HG02623 (cell line): ENCODE measurements around the gene TMEM115.

Source experiments
- ATAC-seq: cut with Tn5 transposase; IDR thresholded peaks from one replicate; pipeline ENCODE4 v1.9.1; 2021; ENCODE audit warnings: moderate library complexity; ENCODE audit not compliant: unreplicated experiment

TMEM115 gene

DNA sequence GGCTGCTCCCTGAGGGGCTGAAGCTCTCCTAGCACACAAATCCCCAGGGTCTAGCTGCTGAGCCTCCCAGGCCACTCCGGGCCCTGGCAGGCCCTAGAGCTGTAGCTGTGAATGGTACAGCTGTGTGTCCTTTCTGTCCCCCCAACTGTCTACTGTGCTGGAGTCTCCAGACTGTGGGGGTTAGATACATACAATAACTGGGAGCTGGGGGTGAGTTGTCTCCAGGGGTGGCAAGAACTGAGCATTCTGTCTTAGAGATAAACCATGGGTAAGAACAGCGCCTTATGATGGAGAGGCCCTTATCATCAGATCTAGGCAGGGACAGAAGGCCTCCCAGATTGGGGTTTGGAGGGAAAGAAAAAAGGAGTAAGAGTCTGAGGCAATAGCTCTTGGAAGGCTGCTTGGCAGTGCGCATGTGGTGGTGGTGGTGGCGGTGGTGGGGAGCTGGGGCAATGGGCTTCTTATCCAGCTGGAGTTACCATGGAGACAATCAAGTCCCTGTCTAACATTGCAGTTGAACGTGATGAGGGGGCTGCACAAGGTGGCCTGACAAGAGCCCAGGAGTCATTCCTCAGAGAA is 5.0 kb downstream of the TMEM115 start:
- no peak for ATAC-seq

DNA sequence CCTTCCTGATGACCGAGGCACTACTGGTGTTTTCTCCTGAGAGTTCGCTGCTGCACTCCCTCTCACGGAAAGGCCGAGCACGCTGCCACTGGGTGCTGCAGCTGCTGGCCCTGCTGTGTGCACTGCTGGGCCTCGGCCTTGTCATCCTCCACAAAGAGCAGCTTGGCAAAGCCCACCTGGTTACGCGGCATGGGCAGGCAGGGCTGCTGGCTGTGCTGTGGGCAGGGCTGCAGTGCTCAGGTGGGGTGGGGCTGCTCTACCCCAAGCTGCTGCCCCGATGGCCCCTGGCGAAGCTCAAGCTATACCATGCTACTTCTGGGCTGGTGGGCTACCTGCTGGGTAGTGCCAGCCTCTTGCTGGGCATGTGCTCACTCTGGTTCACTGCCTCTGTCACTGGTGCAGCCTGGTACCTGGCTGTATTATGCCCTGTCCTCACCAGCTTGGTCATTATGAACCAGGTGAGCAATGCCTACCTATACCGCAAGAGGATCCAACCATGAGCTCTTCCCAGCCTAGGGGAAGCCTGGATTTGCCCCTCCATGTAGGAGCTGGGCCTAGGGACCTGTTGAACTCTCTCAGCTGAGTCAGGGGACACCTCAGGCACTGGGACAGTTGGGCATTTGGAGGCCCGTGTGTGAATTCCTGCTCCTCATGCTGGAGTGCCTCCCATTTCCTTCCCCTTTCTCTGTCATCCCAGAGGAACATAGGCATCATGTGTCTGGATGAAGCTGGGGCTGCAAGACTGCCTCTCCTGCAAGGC is 5.9 kb downstream of the TMEM115 start:
- no peak for ATAC-seq

DNA sequence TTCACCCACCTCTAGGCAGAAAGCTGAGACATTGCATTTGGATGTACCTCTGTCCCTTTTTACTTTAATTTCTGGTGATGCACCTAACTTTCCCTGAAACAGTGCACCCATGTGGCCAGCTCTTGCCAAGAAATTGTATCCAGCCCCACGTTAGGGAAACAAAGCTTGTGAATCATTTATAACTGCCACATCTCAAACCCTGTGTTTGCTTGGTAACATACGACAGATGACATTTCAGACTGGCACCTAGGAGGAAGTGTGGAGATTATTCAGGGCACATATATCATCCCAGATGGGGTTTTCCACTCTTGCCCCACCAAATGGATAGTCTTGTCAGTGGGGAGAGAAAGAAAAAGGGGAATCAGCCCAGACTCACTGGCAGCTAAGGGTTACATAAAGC is 6.5 kb downstream of the TMEM115 start:
- ATAC-seq, result no peak

DNA sequence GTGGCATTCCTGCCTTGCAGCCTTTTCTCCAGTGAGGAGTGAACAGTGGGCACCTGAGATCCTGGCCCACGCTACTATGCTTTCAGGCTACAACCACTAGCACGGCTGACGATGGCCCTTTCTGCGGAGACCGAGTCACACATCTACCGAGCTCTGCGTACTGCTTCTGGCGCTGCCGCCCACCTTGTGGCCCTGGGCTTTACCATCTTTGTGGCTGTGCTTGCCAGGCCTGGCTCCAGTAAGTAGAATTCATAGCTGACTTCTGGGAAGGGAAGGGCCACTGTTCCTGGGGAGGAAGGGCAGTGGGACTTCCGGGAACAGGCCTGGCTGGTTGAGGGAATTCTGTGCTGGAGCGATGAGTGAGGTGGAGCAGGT is 8.0 kb downstream of the TMEM115 start:
- no peak for ATAC-seq

DNA sequence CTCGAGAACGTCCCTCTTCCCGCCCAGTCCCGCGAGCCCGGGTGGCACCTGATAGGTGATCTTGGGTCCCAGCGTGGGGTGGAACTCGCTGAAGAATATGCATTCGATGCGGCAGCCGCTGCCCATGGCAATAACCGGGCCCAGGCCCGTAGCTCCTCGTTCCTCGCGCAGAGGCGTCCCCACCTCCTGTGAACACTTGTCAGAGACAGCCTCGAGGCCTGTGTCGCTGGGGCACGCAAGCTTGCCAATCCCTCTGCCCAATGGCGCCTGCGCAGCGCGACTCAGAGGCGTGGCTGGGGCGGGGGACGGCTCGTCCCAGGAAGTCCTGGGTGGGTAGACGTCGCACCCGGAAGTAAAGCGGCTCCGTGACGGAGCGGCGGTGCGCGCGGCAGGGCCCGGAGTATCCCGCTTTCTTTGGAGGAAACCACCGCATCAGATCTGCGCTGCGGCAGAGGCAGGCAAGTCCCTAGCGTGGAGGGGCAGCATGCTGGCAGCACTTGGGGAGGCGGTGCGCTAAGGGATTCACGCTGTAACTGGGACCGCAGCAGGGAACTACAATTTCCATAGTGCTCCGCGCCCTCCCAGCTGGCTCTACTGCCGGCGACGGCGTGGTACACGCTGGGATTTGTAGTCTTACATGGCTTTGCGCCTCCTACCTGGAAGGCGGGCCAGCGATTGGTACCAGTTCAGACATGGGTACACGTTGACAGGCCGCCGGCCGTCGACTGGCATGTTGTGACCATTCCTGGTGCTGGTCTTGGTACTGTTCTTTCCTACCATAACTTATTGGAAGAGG is 8.6 kb downstream of the TMEM115 start, which contains the start of the genes CYB561D2 and NPRL2:
TSS of gene CYB561D2 (plus strand) at position 336 of the 796 bp plus-strand sequence. CDS start 572 bp downstream, outside the sequence.
TSS of gene NPRL2 (minus strand) at position 249 of the 796 bp plus-strand sequence. CDS start at position 126, 123 bp downstream.
- ATAC-seq, result peak; percentile 90

DNA sequence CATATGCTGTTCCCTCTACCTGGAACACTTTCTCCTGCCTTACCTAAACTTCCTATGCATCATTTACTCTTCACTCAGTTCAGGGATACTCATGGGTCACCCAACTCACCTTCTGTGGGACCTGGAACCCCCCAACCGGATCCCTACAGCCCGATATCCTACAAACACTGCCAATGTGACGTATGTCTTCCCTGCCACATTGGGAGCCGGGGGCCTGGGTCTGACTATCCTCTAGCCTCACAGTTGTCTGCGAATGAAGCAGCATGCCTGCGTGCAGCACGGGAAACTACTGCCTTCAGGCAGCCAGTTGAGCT is 9.2 kb downstream of the TMEM115 start:
- no peak for ATAC-seq

DNA sequence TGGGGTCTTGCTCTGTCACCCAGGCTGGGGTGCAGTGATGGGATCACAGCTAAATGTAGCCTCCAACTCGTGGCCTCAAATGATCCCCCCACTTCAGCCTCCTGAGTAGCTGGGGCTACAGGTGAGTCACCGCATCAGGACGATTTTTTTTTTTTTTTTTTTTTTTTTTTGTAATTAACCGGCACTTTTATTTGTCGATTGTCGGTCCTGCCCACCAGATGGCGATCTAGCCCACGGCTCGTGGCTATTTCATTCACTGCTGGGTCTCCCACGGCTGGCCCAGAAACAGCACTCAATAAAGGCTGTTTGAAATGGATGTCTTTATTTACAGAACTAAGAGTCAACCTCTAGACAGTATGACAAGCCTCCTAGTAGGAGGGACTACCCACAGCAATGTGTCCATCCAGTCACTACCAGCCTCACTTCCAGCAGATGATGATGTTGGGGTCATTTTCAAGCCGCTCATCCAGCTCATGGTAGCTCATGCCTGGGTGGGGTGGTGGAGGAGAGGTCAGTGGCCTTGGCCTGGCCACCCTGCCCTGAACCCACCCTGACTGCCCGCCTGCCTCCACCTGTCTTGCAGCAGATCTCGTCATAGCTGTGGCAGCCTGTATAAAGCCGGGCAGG is 12.0 kb downstream of the TMEM115 start:
- ATAC-seq, result no peak

DNA sequence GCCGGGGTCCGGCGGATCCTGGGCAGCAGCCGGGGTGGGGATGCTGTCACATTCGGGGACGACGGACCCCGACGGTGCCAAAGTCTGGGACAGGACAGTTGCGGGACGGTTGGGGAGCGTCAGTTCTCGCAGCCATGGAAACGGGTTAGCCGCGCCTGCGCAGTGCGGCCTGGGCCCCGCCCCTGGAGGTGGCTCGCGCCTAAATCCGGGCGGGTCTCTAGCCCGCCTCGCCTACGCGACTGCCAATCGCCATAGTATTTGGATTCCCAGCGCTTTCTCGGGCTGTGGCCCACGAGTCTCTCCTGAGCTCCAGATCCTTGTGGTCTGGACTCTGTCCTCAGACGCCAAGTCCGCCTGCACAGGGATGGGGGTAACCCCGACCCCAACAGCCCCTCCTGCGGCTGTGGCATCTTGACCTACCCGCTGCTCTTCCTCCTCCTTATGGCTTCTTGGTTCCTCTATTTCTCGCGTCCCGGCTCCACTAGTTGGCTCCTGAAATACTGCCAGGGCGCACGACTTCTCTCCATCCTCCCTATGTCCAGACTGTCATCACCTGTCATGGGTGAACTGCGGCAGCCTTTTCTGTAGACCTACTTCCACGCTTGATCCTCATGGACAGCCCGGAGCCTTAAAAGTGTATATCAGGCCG is 13.6 kb downstream of the TMEM115 start, which contains the start of gene ZMYND10:
TSS of gene ZMYND10 (minus strand) at position 147 of the 649 bp plus-strand sequence. CDS start 153 bp downstream, outside the sequence.
- no peak for ATAC-seq

DNA sequence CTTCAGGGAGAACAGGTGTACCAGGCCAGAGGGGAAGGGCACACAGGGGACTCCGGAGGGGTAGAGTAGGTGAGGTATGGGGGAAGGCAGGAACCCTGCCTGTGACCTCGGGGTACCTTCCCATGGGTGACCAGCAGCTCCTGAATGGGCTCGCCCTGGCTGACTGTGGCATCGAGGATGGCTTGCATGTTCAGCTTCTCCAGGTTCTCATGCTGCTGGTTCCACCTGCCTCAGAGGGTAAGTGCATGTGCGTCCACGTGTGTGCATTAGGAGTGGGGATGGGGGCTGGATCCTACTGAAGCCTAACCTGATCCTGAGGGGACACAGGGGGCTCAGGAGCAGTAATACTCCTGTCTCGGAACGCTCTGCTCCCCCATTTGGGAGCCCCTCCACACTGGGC is 14.3 kb downstream of the TMEM115 start:
- ATAC-seq, result no peak

DNA sequence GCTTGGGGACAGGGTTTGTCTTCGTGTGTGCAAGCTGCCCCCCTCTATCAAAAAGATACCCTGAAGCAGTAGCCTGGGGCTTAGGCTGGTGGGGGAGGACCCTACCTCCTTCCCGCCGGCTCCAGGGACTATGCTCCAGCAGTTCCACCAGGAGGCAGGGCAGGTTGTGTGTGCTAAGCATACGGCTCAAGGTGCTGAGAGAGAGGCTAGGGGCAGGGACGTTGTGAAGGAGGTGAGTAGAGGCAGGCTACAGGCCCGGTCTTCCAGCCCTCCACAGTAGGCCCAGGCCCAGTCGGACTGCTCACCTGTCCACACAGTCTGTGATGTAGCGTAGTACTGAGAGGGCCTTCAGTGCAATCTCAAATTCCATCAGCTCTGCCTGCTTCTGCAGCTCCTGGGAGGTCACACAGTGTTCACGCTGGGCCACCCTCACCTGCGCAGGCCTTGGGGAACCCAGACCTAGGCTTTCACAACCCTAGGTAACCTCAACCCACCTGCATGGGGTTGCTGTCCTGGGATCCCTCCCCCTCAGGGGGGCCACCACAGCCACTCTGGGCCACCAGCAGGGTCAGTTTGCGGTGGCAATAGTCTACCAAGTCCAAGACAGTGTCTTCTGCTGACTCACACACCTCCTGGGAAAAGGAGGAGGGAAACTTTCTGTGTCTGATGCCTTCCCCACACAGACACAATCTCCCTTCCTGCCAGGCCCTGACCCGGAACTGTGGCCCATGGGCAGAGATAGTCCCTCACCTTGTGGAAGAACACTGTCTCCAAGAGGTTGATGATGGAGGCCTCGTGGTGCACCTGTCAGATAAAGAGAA is 16.3 kb downstream of the TMEM115 start:
- ATAC-seq, result no peak

DNA sequence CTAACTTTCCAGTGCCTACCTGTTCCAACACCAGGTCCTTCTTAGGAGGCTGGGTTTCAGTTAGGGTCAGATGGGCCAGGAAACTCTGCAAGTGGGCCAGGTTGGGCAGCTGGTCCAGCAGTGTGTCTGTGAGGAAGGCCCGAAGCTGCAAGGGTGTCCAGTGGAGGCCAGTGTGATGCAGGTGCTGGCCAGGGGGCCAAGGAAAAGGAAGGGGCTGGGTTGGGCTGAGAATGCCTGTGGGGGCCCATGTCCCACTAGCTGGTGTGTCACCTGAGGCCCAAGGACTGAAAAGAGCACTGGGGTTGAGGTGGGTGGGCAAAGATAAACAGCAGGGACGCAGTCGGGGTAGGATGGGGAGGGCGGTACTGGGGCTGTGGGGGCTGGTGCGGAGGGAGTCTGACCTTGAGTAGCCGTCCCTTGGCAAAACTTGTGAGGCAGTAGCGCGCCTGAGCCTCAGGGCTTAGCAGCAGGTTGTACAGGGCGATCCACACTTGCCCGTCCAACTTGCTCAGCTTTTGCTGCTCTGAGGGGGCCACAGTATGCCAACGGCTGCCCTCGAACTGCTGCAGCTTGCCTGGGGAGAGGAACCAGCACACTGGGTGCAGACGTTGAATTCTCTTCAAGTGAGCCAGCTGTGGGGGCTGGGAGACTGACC is 17.2 kb downstream of the TMEM115 start:
- ATAC-seq, result no peak

DNA sequence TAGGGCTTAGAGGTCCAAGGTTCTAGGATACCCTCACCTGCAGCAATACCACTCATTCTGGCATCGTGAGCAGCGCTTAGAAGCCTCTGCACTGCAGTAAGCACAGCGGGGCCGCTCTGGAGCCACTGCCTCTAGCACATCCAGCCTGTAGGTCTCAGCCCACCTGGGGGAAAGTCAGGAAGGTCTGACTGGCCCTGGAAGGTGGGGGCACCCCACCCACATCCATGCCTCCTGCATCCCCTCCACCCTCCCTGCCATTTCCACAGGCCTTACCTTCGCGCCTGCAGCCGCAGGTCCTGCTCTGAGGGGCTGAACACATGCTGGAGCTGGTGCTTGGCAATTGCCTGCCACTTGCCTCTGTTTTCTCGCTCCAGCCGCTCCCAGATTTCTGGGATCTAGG is 17.8 kb downstream of the TMEM115 start:
- ATAC-seq, result no peak

DNA sequence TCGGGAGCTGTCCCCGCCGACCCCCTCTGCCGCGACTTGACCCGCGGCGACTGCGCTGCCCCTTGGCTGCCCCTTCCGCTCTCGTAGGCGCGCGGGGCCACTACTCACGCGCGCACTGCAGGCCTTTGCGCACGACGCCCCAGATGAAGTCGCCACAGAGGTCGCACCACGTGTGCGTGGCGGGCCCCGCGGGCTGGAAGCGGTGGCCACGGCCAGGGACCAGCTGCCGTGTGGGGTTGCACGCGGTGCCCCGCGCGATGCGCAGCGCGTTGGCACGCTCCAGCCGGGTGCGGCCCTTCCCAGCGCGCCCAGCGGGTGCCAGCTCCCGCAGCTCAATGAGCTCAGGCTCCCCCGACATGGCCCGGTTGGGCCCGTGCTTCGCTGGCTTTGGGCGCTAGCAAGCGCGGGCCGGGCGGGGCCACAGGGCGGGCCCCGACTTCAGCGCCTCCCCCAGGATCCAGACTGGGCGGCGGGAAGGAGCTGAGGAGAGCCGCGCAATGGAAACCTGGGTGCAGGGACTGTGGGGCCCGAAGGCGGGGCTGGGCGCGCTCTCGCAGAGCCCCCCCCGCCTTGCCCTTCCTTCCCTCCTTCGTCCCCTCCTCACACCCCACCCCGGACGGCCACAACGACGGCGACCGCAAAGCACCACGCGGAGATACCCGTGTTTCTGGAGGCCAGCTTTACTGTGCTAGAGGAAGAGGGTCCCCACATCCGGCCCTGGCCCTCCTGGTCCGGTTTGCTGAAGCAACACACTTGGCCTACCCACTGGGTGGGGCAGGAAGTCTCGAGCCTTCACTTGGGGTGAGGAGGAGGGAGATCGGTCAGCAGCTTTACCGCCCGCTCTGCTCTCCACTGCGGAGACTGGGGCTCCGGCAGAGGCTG is 18.6 kb downstream of the TMEM115 start, which contains the start of gene RASSF1:
TSS of gene RASSF1 (minus strand) at position 389 of the 882 bp plus-strand sequence. CDS start at position 358, 31 bp downstream.
- ATAC-seq, result no peak

DNA sequence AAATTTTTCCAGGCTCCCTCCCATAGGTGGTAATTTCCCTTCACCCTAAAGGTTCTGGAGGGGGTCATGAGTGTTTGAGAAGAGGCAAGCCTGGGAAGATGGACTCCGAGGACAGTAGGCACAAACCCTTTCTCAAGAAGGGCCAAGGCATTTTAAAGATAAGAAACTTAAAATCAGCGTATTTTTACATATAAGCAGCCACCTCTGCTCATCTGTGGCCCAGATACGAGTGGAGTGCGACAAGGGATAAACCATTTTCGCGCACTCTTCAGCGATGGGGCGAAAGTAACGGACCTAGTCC is 19.2 kb downstream of the TMEM115 start:
- no peak for ATAC-seq

DNA sequence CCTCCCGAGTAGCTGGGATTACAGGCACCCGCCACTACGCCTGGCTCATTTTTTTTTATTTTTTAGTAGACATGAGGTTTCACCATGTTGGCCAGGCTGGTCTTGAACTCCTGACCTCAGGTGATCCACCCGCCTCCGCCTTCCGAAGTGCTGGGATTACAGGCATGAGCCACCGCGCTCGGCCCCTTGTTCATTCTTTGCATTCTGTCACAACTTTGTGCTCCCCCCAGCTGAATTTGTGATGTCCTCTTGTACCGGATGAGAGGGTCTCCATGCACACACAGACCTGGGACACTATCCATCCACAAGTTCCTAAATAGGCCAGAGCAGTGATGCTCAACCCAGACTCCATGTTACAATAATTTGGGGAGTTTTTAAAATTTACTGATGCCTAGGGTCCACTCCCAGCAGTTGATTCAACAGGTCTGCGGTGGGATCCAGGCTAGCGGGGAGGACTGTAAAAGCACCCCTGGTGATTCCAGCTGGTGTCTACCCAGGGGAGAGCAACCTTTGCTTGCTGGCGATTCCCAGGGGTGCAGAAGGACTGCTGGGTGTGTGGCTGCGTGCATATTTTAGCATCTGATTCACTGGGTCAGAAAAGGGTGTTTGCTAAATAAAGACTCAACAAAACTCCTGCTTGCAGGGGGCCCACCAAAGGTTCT is 19.7 kb downstream of the TMEM115 start:
- ATAC-seq, result no peak

DNA sequence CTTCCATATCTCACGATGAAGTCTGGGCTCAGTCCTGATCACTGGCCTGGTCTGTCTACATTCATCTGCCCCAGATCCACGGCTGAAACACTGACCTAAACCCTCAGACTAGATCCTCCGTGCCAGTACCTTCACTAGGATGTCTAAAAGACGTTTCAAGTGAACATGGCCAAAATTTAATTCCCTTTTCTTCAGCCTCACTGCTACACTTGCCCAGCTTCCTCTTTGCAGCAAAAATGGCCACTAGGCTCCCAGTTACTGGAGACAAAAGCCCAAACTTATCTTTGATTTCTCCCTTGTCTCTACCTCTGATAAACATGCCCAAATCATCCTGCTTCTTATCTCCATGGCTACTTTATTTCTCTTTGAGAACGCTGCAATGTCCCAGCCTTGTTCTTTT is 20.4 kb downstream of the TMEM115 start:
- no peak for ATAC-seq

DNA sequence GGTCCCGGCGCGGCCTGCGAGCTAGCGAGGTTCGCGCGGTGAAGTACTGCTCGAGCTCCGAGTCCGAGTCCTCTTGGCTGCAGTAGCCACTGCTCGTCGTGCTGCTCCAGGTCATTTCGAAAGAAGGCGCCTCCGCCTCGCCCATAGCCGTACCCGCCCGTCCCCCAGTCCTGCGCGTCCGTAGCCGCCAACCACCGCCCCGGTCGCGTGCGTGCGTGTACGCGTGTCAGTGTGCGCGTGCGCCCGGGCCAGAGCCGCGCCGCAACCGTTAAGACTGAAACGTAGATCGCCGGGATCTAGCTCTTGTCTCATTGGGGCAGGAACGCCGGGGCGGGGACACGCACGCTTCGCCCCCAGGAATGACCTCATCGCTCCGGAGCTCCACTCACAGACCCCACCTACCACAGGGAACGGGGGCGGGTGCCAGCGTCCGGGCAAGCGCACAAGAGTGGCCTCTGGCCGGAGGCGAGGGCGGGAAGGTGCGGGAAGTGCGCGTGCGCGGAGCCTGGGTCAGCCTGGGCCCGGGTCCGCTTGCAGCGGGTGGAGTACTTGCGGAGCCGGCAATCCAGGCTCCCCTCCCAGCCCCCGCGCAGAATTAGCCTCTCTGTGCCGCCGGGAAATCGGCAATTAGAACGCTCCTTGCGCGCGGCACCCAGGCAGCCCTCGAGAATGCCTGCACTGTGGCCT is 22.0 kb downstream of the TMEM115 start:
- peak; percentile 66 for ATAC-seq
